ENCODE results near the gene OAS3. TPM values are rescaled to one million over a fixed set of nuclear protein-coding genes. Genes with fewer than 3 reads are reported as not detected.

OAS3 gene
- total and polyA plus RNA-seq, 10 of the 15 experiments (the other 5 are each of a cell fraction or from before 2014, with no cell fraction given) = 5.1 to 107 (median 18.0) TPM

- POLR2A ChIA-PET = interaction anchor here (1.3 kb wide), 1 partner anchor 8 kb away, joined by 4 read pairs; no protein-coding TSS in a partner anchor
- Histone ChIP-seq H3K4me2 (ENCODE audit: control insufficient read depth, insufficient read depth) (no peak overlapping the region), H3K27ac (ENCODE audit: control insufficient read depth, insufficient read depth) (no peak overlapping the region), H3K4me1 (ENCODE audit: control insufficient read depth, insufficient read depth, low read length) (peaks cover 17% of the 10 kb centered on the region), H3K79me2 (ENCODE audit: control insufficient read depth, insufficient read depth, low read length) (peaks cover 58% of the 10 kb centered on the region), H3K9ac (ENCODE audit: control insufficient read depth, insufficient read depth, low read length) (no peak overlapping the region), H3K4me3 (no peak overlapping the region), H2AFZ (ENCODE audit: control insufficient read depth, low read depth, low read length) (no peak overlapping the region), H3K36me3 (ENCODE audit: control insufficient read depth in 2 of 2, insufficient read depth in 2 of 2, low read length in 1 of 2) (peaks cover 18 to 65% of the 10 kb centered on the region in 2 experiments), H4K20me1 (ENCODE audit: control insufficient read depth, insufficient read depth) (no peaks in the 10 kb centered on the region; the same call in 1 of the 2 replicates), H3K27me3 (replicated peaks in 1 of 2; ENCODE audit: control insufficient read depth in 2 of 2, insufficient read depth in 2 of 2, low read length in 1 of 2) (no peaks in the 10 kb centered on the region), H3K9me3 (replicated peaks; ENCODE audit: control insufficient read depth, insufficient read depth, low read length) (peaks cover 40% of the 10 kb centered on the region)
- no peak for DNase-seq (ENCODE audit: low read depth, low spot score)
- 97% methylated on average over 2 of the region's 2 CpGs for WGBS (ENCODE audit: insufficient coverage, insufficient replicate concordance, low lambda C conversion rate, missing lambda C conversion rate)
- ATAC-seq = no peak
- TF ChIP-seq SKIL (IDR thresholded peaks at IDR 0.05; ENCODE audit: low read depth, poor library complexity, severe bottlenecking) = no peak
- no peak for TF ChIP-seq E4F1 (IDR thresholded peaks at IDR 0.05; ENCODE audit: borderline replicate concordance, partially characterized antibody)
- no peak for TF ChIP-seq MYB (IDR thresholded peaks at IDR 0.05; ENCODE audit: borderline replicate concordance, low read depth, low read length)
- TF ChIP-seq SREBF2 (IDR thresholded peaks at IDR 0.05; ENCODE audit: low read length) = no peak
- no peak for TF ChIP-seq CBX5 (IDR thresholded peaks at IDR 0.05; ENCODE audit: low read depth)
- no peak for TF ChIP-seq STAT1 (conservative IDR thresholded peaks at IDR 0.05)
- no peak for TF ChIP-seq ESRRA (IDR thresholded peaks at IDR 0.05; ENCODE audit: low read length)
- SMC1A ChIA-PET (ENCODE audit: uncharacterized antibody, unreplicated experiment) = interaction anchor here (1.0 to 1.2 kb wide), 3 partner anchors 27 to 63 kb away, joined by 3 to 4 read pairs (median 3); no protein-coding TSS in a partner anchor
- CTCF ChIA-PET = interaction anchor here (0.9 to 1.7 kb wide), 5 partner anchors 9 to 197 kb away, joined by 3 to 7 read pairs (median 5); partner anchors contain the start of genes DDX54 and OAS2
- FAIRE-seq = no peak
- RAD21 ChIA-PET (ENCODE audit: unreplicated experiment) = no interaction called here
- BruUV-seq (replicated peaks) = no TSS peak
- in situ Hi-C loops (cut with MboI) = no loop called here
- intact Hi-C loops (cut with micrococcal nuclease; ENCODE audit: unreplicated experiment) = no loop called here
Measured at GRCh38 chr12:112987561-112987960, 49.3 kb downstream of the OAS3 start.
